ENCODE data around the gene OSBPL9.
"Not testable (repeated sequence)": the region's sequence is repeated elsewhere in the genome, so short reads cannot be mapped to it uniquely, and the experiment has no call there.

DNA sequence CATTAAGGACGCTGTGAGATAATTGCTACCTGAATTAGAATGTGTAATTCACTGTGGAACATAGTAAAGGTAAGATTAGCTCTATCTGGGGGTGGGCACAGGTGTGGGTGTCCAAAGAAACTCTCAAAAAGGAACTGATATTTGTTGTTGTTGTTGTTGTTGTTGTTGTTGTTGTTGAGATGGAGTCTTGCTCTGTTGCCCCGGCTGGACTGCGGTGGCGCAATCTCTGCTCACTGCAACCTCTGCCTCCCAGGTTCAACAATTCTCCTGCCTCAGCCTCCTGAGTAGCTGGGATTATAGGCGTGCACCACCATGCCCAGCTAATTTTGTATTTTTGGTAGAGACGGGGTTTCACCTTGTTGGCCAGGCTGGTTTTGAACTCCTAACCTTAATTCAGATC, 6.8 kb upstream of the OSBPL9 start:
- TF ChIP-seq EZH2 (IDR thresholded peaks at IDR 0.05; ENCODE audit: borderline replicate concordance, low read depth, low read length, poor library complexity, severe bottlenecking), result not testable (repeated sequence)
- TF ChIP-seq, protein P1, sequence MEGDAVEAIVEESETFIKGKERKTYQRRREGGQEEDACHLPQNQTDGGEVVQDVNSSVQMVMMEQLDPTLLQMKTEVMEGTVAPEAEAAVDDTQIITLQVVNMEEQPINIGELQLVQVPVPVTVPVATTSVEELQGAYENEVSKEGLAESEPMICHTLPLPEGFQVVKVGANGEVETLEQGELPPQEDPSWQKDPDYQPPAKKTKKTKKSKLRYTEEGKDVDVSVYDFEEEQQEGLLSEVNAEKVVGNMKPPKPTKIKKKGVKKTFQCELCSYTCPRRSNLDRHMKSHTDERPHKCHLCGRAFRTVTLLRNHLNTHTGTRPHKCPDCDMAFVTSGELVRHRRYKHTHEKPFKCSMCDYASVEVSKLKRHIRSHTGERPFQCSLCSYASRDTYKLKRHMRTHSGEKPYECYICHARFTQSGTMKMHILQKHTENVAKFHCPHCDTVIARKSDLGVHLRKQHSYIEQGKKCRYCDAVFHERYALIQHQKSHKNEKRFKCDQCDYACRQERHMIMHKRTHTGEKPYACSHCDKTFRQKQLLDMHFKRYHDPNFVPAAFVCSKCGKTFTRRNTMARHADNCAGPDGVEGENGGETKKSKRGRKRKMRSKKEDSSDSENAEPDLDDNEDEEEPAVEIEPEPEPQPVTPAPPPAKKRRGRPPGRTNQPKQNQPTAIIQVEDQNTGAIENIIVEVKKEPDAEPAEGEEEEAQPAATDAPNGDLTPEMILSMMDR (conservative IDR thresholded peaks at IDR 0.05; ENCODE audit: low read depth, low read length), result not testable (repeated sequence)

Measured in A673 (cell line).